IPS DF 19.7 (cell line): ENCODE measurements around the gene PTGFRN.

ENCODE experiments used
- DNase-seq: peaks from one replicate; pipeline ENCODE4 v3.0.0-alpha.2; 2013; ENCODE audit warnings: low read depth, low spot score

PTGFRN gene

DNA sequence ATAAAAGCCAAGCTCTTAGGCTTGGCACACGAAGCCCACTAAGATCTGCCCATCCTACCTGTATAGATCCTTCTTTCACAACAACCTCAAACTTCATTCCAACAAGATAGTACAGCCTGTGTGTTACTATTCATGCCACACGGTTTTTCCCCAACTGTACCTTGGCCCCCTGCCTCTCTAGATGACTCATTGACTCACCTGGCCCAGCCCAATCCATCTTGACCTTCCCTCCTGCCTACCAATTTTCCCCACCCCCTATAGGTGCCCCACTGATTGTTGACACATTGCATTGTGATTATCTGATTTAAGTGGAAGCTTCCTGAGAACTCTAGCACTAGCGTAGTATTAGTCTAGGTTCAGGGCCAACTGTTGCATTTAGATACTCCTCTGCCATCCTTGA lies 89.9 kb downstream of the PTGFRN start:
- no peak for DNase-seq

DNA sequence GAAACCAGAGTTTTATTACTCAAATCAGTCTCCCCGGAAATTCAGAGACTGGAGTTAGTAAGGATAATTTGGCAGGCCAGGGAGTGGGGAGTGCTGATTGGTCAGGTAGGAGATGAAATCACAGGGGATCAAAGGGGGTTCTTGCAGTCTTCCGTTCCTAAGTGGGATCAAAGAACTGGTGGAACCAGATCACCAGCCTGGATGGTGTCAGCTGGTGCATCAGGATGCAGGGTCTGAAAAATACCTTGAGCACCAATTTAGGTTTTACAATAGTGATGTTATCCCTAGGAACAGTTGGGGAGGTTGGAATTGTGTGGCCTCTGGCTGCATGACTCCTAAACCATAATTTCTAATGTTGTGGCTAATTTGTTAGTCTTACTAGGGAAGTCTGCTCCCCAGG lies 90.4 kb downstream of the PTGFRN start:
- no peak for DNase-seq

DNA sequence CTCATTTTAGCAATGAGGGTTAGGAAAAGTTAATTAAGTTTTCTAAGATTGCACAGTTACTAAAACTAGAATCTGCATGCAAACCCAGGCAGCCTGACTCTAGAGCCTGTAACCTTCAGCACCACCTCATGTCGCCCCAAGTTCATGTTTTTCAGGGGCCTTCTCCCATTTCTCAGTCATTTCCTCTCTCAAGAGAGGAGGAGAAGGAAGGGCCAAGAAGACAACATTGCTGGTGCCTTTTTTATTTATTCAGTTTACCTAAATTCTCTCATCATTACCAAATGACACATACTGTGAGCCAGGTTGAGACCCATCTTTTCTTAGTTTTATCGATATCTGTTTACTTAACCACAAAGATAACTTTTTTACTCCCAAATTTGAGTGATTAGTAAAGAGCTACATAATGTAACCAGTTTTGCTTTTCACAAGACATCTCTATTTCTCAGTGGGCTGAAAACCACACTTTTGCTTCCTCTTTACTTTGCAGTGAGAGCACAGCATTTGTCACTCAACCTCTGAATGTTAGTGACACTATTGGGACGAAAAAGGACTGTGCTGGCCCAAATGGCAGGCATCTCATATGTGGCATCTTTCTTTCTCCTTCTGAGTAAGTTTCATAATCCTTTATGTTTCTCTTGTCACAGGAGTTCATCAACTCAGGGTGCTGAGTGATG lies 91.7 kb downstream of the PTGFRN start, which contains the start of gene CD101:
Gene CD101, plus strand, starts transcription at position 507 of the 674 bp plus-strand sequence. Its CDS starts 58 bp downstream, at position 565.
- no peak for DNase-seq

DNA sequence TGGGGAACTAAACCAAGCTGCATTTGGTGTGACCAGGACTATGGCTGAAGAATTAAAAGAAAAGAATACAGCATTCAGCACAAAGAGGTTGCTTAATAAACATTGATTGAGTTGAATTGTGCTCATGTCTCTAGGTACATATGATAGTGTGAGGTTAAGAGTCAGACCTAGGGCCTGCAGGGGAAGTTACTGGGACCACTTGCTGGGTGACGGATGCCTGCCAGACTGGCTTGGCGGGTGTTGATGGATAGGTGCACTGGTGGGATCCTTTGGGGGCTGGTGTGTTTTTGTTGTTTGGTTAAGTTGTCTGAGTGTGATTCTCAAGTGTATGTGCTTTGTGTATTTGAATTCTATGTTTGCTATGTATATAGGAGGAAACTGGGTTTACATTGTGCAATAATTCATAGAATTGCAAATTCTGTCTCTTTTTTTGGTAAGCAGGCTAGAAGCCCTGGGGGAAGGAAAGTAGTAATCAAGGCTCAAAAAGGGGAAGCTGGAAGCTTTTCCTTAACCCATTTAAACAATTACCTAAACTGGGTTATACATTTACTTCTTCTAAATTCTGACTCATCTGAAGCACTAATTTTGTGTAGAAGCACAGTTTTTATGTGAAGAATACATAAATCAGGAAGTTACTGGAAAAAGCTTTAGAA lies 93.6 kb downstream of the PTGFRN start:
- no peak for DNase-seq

DNA sequence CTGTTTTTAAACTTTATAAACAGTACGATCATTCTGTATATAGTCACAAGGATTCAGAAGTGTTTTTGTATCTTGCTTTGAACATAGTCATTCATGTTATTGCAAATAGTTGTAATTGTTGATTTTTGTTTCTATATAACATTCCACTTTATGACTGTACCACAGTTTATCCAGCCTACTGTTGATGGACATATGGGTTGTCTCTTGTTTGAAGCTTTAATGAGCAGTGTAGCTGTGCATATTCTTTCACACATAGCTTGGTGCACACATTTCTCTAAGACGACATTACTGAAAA lies 98.0 kb downstream of the PTGFRN start:
- no peak for DNase-seq

DNA sequence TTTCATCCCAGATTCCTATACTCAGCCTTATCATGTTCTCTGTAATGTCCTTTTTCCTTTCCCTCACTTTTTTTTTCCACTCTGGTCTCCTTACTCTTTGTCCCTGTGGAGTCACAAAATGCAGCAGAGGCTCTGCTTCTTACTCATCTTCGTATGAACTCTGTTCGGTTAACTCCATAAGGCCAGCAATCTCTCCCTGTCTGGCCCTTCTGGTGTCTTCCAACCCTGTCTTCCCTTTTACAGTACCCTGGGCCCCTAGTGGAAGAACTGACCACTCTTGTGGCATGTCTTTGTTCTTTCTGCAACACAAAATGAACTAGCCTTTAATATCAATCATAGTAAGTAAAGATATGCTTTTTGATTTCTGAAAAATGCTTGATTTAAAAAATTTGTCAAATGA lies 98.9 kb downstream of the PTGFRN start:
- no peak for DNase-seq

DNA sequence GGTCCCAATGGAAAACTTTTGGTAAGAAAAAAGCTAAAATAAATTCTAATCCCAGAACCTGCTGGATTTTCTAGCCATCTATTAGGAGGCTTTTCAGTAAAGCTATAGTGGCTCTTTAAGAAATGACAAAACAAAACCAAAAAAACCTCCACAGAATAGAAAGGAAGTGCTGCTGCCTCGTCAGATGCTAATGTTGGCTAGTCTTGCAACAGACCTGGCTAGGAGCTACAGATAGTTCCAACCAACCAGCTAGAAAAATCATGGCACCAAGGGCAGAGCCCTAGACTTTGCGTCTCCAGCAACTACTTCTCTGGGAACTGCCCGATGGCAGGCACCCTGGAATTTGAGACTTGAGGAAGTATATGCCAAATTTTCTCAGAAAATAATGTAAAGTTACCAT lies 99.4 kb downstream of the PTGFRN start:
- DNase-seq = no peak

DNA sequence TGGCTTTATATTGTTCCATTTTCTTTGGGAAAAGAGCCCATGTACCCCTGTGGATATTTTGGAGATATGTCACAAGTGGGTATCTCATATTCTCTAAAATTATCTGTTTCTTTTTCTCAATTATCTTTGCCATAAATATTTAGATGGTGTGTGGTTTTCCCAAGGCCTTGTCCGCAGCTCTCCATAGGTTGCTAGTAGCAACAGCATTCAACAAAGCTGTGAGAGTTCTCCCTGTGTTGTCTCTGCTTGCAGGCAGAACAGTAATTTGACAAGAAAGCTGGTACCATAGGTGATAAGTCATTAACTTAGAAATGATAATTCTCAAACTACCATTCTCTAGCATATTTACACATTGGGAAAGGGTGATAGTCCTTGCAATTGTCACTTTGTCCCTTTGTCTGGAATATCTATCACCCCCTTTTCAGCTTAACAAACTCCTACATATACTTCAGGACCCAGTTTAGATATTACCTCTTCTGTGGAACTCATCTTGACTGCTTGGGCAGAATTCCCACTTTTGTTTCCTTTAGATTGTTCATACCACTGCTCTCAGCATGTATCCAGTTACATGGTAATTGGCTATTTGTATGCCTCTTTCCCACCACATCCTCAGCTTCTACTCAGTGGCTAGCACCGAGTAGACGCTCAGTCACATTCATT lies 100.7 kb downstream of the PTGFRN start:
- no peak for DNase-seq

DNA sequence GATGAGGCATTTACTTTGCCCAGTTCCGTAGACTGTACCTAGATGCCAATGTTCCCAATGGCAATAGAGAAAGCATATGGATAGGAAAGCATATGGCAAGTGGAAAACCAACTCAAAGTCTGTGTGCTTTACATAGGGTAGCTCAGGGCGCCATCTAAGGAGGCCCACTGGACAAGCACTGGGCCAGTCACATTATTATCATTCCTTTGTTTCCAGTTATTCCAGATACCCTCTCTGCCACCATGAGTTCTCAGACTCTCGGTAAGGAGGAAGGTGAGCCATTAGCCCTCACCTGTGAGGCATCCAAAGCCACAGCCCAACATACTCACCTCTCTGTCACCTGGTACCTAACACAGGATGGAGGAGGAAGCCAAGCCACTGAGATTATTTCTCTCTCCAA lies 101.6 kb downstream of the PTGFRN start:
- no peak for DNase-seq

DNA sequence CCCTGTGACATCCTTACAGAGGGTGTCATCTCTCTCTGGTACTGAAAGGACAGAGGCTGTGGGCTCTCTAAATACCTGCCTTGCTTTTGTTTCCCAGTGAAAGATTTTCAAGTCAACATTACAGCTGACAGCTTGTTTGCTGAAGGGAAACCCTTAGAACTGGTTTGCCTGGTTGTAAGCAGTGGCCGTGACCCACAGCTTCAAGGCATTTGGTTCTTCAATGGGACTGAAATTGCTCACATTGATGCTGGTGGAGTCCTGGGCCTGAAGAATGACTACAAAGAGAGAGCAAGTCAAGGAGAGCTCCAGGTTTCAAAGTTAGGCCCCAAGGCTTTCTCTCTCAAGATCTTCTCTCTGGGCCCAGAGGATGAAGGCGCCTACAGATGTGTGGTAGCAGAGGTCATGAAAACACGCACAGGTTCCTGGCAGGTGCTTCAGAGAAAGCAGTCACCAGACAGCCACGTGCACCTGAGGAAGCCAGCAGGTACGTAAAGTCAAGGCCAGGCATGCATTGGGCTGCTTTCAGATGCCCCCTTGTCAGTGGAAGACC lies 103.7 kb downstream of the PTGFRN start:
- DNase-seq = no peak

DNA sequence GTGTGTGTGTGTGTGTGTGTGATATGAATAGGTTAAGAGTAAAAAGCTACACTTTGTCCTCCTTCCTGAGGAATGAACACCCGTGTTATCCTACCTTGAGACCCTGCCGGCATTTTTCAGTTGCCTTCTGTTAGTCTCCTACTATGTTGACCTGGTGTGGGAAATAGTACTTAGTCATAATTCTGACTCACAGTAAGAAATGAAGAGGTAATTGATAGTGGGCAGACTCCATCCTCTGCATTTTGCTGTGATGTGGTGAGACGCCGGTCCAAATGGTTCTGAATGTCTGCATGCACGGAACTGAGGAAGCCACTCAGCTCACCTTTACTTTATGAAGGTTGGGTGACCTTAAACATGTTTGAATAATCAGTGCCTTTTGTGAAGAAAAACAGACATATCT lies 104.5 kb downstream of the PTGFRN start:
- DNase-seq = no peak

DNA sequence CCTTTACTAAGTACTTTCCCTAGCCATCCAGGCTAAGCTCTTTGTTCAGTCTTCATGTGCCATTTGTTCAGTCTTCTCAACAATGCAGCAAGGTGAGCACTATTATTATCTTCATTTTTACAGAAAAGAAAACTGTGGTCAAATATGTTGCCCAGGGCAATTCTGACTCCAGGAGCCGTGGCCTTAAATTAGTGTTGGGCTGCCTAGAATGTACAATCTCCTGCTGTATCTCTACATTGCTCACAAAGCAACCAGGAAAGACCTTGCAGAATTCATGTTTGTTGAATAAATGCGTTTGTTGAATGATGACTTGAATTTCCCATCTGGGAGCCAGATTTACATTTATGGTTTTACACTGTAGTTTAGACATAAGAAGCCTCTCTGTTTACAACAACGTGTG lies 106.0 kb downstream of the PTGFRN start:
- no peak for DNase-seq

DNA sequence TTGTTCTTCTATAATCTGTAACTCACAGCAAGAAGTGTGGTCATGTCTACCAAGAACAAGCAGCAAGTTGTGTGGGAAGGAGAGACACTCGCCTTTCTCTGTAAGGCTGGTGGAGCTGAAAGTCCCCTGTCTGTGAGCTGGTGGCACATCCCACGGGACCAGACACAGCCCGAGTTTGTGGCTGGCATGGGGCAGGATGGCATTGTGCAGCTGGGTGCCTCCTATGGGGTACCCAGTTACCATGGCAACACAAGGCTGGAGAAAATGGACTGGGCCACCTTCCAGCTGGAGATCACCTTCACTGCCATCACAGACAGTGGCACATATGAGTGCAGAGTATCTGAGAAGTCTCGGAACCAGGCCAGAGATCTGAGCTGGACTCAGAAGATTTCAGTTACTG lies 107.3 kb downstream of the PTGFRN start:
- no peak for DNase-seq

DNA sequence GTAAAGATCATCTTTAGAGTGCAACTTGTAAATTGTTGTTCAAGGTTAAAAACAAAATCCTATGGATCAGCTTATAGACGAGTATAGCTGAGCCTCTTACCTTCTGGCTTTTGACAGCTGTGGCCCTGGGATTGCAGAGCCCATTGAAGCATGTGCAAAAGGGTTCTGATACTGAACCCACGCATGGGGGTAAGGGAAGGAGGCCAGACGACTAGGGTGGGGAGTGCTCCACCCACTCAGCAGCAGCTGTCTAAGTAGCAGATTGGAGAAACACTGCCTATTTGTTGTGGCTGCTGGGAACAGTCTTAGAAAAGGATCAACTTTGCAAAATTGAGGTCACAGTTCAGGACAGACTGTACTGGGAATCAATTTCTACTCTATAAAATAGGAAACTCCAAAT lies 107.9 kb downstream of the PTGFRN start:
- DNase-seq = no peak

DNA sequence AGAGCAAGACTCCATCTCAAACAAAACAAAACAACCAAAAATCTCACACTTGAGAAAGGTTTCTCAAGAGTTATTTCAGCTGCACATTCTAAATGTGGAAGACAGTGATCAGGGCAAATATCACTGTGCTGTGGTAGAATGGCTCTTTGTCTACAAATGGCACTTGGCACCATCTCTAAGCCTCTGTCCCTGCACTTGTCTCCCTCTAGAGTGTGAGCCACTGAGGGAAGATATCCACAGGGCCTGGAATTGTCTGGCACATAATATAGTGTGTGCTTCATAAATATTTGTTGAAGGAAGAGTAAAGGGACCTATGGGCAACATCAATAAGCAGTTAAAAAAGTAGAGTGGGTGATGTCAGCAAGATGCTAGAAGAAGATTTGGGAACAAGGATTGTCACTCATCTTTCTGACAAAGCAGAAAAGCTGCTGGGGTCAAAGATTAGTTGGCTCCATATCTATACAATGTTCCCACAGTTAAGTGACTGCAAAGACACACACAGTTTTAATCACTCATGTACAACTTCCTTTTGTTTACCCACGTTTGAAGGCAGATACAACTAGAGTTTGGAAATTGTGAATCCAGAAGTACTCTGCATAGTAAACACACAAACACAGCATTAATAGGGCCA lies 110.9 kb downstream of the PTGFRN start:
- DNase-seq = no peak

DNA sequence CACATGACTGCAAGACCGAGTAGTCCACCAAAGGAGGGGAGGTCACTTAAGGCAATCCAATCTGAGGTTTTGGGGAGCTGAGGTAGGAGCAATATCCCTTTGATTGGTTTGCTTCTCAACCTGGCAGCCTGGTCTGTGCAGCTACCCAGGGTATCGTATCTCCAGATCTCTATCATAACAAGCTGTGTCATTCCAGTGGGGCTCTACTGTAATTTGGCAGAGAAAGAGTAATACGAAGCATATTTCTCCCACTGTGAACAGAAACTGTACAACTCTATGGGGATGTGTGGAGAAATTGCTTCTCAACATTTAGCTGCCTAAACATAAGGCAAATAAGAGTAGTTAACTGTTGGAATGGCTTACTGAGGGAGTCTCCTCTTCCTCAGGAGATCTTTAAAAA lies 112.4 kb downstream of the PTGFRN start:
- DNase-seq = no peak

DNA sequence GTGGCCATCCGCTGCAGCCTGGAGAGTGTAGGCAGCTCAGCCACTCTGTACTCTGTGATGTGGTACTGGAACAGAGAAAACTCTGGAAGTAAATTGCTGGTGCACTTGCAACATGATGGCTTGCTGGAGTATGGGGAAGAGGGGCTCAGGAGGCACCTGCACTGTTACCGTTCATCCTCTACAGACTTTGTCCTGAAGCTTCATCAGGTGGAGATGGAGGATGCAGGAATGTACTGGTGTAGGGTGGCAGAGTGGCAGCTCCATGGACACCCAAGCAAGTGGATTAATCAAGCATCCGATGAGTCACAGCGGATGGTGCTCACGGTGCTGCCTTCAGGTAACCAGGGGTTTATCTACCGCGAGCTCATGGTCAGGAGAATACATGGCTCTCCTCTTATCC lies 115.9 kb downstream of the PTGFRN start:
- no peak for DNase-seq

DNA sequence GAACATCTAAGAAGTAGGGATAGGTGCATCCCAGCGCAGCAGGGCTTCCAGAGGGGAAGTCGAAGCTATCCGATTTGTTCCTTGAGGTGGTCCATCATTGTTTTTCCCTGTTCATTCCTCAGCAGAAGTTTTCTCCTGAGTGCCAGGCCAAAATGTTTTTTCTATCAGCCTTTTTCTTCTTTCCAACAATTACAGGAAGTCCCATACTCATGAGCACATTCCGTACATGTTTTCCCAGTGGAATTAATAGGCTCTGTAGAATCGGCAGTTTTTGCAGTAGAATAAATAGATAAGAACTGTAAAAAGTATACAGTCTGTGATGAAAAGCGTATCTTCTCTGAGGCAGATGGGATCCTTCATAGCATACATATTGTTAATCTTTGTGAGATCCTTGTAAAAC lies 116.6 kb downstream of the PTGFRN start:
- no peak for DNase-seq

DNA sequence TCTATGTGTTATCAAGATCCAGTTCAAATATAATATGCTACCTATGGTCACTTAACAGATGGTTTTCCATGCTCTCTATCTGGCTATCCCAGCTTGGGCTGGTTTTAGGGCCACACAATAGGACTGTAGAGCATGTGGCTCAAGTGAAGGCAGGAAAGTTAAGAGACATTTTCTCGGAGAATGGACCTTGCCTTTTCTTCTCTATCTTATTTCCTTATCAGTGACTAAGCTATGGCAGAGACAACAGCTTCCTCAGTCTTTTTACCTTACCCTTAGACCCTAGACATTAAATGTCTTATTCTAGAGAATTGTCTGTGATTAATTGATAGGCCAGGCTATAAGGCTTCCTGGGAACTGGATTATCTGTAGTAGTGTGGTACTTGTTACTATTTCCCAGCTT lies 120.0 kb downstream of the PTGFRN start:
- DNase-seq = no peak

DNA sequence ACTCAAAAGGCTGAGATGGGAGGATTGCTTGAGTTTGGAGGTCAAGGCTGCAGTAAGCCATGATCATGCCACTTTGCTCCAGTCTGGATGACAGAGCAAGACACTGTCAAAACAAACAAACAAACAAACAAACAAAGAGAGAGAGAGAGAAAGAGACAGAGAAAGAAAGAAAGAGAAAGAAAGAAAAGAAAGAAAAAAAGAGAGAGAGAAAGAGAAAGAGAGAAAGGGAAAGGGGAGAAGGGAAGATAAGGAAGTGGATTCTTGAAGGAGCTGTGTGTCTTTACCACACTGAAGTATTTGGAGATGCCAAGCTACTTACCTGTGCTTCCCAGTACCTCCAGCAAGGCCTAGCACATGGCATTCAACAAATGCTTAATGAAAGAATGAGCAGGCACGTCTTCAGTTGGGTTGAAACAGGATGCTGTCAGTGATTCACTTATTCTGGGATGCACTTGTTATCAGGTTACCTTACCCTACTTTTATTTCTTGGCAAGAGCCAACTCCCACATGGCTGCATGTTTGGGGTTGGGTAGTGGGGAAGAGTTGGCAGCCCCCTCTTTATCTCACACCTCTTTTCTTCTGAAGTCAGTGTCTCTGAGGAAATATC lies 120.7 kb downstream of the PTGFRN start:
- DNase-seq = no peak

DNA sequence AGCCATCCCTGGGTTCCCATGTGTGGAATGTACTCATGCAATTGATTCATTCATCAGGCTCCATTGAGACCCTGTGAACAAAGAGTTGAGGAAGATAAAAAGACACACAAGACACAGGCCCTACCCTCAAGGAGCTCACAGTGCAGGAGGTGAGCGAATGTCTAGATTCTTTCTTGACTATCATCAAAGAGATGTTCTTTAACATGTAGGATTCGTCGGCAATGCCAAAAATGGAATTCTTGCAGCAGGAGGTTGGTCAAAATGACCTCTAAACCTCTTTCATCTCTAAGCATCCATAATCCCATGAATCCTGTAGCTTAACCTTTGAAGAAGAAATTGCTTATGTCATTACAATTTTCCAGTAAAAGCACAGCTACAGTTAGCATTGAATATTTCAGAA lies 122.5 kb downstream of the PTGFRN start:
- DNase-seq = no peak
